GM18526 (cell line): ENCODE measurements around the gene GNG14.
A peak's percentile ranks its signal among the peaks of the same experiment; 100 is the strongest.

Experiments used
- POLR2A ChIP-seq: IDR thresholded peaks from 3 replicates; pipeline ENCODE4 v1.6.1; 2011; ENCODE audit not compliant: insufficient read length; ENCODE audit errors: extremely low read depth

Gene GNG14

DNA sequence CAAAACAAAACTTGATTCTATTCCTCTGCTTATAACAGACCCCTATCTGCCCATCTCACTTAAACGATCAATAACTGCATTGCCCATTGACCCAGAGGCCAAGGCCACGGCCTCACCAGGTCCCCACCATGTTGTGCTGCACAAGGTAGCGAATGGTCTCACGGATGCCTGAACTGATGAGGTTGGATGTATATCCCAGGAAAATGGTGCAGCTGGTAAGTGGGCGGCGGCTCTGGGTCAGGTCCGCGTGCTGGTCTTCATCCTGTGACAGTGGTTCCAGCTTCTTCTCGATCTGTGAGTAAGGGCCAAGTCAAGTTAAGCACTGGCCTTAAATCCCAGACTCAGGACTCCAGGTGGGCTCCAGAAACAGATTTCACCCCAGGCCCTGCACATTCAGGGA is 7.8 kb upstream of the GNG14 start:
- no peak for TF ChIP-seq POLR2A

DNA sequence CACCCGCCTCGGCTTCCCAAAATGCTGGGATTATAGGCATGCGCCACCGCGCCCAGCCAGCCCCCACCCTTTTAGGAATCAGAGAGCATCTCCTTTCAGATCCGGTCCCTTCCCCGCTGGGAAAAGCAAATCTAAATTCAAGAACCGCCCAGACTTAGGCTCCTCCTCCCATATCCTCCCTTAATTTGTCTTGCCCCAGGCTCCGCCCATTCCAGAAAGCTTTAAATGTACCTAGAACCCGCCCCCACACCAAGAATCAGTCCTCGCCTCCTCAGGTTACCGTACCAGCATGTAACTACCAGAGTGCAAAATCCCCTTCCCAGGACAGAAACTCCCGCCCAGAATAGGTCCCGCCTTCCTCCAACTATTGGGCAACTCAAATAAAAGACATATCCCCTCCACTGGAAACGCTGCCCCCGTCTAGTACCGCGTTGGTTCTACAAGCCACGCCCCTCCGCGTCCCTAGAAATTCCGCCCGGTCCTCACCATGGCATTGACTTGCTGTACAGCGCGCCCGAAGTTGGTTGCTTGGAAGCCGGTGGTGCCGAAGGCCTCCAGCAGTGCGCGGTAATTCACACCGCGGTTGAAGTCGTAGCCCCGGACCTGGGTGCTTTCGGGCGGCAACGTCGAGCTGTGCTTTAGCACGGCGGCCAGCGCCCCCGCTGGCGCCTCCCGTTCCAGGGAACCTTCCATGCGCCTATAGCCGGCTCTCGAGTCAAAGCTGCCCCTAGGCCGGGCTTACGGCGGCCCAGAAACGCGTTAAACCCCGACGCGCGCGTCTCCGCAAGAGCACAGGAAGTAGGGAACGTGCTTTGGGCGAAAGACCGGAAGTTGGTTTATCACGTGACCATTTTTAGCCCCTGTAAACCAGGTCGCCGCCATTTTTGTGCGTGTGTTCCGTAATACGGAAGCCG is 6.5 kb upstream of the GNG14 start, which contains the start of gene DHPS:
Gene DHPS (minus strand): TSS at position 807 of the 914 bp plus-strand sequence. CDS start 114 bp downstream, at position 693.
- TF ChIP-seq POLR2A, result peak; percentile 65

DNA sequence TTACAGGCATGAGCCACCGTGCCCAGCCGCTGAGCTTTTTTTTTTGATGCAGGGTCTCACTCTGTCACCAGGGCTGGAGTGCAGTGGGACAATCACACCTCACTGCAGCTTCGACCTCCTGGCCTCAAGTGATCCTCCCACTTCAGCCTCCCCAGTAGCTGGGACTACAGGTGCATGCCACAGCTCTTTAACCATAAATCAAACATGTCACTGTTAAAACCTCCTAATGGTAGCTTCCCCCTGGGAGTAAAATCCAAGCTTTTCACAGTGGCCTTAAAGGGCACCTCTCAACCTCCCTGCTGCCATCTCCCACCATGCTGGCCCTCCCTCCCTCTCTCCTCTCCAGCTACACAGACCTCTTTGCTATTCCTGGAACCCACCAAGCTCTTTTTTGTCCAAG is 2.0 kb upstream of the GNG14 start:
- no peak for TF ChIP-seq POLR2A

DNA sequence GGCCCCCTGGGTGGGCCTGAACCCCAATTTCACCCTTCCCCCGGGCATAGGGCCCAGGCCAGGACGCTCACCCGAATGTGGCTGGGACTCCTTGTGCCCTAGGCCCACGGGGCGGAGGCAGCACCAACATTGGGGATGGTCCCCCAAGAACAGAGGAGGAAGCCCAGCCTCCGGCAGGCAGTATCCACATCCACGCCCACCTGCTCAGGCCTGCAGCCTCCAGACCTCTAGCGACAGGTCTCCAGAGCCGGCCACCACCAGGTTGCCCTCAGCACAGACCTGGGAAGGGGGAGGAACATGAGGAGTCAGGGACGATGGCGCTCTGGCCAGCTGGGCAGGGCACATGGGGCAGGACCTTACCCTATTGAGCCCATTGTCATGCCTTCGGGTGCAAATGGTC is 1.2 kb downstream of the GNG14 start:
- TF ChIP-seq POLR2A, result no peak

DNA sequence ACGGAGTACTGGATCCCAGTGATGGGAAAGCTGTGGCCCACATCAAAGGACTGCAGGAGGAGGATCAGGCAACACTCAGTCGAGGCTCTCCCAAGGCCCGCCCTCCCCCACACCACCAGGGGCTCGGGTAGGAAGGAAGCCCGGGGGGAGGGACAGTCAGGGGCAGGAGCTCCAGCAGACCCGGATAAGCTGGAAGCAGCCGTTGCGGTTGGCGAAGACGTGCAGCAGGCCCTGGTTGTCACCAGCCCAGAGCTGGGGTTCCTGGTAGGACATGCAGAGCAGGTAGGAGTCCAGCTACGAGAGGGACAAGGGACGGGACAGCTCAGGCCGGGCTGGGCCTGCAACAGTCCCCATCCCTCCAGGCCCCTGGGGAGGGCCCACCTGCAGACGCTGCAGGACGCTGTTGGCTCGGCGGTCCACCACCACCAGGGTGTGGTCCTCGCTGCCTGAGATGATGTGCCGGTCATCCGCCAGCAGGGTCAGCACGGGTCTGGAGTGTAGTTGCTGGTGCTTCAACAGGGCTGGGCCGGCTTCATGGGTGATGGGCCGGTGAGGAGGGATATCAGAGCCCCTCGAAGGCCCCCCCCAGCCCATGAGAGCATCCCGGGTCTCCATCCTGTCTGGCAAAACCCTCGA is 1.9 kb downstream of the GNG14 start:
- no peak for TF ChIP-seq POLR2A

DNA sequence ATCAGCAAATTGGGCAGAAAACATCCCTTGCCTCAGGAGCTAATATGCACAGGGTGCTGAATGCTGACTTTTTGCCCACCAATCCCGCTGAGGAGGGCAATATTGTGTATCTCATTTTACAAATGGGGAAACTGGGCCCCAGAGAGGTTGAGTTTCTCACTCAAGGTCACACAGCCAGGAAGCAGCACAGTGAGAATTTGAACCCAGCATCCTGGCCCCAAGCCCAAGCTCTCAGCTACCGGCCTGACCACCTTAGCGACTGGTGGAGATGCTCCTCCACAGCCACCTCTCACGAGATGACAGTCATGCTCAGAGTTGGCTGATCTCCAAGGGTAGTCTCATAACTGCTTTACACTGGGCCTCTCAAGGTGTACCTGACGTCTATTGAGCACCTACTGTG is 5.2 kb downstream of the GNG14 start:
- TF ChIP-seq POLR2A, result no peak

DNA sequence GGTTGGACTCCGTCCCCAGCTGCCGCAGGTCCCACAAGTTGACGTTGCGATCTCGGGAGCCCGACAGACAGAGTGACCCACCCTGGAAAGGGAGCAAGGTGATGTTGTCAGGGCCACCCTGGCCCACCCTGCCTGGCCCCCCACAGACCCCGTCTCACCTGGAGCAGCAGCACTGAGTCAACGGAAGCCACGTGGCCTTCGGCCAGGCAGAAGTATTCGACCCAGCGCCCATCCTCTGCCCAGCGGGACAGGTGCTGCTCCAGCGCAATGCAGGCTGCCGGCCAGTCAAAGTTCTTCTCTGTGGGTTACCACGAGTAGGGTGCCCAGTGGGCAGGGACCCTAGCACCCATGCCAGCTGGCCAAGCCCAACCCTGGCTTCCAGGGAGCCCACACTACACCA is 6.8 kb downstream of the GNG14 start:
- no peak for TF ChIP-seq POLR2A

DNA sequence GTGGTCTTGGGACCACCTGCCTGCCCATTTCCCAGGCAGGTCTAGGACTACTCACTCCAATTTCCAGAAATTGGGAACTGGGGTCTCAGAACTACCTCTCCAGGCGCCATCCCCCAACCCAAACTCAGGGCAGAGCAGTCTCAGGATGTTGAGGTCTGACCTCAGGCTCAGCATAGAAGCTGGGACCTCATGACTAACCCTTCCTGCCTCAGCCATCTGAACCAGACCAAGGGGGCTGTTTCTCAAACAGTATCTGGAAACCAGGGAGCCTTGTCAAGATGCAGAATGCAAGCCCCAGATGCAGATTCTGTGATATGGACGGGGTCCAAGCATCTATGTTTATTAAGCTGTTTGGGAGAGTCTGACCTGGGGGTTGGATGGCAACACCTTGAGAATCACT is 7.3 kb downstream of the GNG14 start:
- TF ChIP-seq POLR2A, result no peak

DNA sequence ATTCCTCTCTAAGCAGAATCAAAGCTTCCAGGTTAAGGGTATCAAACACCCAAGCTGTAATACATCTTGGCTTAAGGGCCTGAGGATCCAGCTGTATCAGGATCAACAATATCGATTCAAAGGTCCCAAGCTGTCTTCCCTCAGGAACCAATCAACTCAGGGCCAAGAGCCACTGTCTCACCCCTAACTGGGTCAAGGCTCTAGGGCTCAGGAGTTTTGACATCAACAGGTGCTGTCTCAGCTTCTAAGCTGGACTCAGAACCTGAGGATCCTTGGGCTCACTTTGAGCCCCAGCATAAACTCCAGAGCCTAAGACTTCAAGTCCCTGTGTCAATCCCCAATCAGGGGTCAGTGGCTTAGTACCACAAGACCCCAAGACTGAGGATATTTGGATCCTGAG is 7.7 kb downstream of the GNG14 start:
- no peak for TF ChIP-seq POLR2A

DNA sequence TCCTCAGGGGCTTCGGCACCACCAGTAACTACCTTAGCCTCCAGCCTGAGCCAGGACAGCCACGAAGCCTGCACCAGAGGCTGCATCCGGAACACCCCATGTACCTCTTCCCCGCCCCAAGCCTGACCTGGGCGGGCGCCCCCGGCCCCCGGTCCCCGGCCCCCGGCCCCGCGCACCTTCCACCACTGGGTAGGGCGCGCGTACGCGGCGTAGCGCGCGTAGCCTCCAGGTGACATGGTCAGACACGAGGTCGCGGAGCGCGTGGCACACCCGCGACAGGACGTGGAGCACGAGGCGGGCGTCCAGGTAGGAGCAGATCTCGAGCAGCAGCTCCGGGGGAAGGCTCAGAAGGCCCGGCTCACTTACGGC is 8.2 kb downstream of the GNG14 start:
- no peak for TF ChIP-seq POLR2A

DNA sequence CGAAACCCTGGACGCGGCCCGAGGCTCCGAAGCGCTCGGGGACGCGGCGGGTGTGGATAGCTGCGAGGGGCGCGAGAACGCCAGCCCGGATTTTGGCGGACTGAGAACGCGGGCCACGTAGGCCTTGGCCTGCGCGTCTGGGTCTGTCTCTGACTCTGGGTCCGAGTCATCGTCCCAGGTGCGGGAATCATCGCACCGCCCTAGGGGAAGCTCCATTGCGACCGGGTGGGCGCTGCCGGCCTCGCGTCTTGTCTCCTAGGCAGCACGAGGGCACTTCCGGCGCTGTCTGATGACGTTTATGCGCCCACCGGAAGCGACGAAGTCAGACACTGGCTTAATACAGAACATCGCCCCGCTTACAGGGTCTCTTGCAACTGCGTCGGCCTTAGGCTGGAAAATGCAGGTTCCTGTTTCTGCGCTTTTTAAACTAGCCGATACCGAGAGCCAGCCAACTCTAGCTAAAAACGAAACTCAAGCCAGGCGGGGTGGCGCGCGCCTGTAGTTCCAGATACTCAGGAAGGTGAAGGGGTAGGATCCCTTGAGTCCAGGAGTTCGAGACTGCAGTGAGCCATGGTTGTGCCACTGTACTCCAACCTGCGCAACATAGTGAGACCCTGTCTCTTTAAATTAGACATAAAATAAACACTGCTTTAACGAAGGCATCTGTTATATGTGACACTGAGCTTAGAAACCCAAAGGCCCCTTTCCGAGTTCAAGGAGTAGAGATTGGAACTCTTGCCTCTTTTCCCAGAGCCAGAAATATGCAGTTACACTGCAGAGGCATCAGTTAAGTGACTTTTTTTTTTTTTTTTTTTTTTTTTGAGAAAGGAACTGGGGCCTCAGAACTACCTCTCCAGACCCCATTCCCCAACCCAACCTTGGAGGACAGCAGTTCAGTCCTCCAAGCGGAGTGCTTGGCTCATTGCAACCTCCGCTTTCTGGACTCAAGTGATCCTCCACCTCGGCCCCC is 8.9 kb downstream of the GNG14 start, which contains the start of gene FBXW9:
Gene FBXW9 (minus strand): TSS at position 266 of the 970 bp plus-strand sequence. CDS start 50 bp downstream, at position 216.
- peak; percentile 68 for TF ChIP-seq POLR2A

DNA sequence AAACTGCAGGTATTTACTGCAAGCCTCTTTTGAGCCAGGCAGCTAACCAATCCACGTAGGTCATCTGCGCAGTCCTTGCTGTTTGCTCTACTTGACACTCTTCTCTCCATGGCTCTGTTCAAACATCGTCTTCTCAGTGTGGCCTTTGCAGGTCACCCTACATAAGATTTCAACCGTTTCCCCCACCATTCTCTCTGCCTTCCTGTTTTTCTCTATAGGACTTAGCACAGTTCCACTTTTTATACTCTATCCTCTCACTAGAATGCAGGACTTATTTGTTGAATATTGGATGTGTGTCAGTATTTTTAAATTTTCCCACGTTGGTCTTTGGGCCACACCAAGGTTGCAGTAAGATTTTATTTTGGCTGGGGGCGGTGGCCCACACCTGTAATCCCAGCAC is 10.3 kb downstream of the GNG14 start:
- no peak for TF ChIP-seq POLR2A

DNA sequence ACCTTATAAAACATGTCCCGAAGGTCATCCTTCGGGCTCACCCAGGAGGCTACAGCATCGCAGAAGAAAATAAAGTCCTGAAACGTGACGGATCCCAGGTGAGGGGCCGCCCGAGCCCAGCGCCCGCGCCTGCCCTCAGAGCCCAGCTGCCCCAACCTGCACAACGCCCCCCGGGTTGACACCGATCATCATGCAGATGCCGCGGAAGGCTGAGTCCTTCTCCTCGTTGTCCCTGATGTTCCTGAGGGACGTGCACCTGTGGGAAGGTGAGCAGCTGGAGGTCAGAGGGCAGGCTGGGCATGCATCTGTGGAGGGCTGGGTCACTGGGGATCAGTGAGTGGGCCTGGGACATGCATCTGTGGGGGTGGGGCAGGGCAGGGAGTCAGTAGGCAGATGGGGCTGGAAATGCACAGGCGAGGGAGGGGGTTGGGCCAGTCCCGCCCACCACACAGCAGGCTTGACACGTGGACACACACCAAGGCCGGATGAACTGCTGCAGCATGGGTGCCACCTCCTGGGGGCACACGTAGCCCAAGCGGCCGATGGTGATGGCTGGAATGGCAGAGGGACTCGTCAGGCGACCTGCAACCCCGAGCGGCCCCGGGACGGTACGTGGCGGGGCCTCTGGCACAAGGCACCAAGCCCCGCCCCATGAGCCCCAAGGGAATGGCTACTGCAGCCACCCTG is 13.9 kb downstream of the GNG14 start:
- TF ChIP-seq POLR2A, result no peak

DNA sequence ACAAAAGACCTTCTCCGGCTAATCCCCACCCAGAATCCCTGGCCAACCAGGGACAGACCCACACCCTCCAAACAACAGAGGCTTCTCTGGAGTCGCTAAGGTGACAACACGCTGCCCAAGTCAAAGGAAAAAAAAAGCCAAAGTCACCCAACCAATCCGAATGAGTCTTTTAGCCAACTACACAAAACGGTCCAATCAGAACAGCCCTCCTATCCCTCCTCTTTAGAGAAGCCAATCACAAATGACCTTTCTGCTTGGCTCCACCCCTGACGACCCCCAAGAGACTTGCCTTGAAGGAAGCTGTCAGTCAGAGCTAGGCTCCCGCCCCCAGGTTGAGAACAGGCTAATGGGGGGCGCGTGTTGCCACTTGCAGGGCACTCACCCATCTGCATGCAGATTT is 15.2 kb downstream of the GNG14 start:
- TF ChIP-seq POLR2A, result no peak

DNA sequence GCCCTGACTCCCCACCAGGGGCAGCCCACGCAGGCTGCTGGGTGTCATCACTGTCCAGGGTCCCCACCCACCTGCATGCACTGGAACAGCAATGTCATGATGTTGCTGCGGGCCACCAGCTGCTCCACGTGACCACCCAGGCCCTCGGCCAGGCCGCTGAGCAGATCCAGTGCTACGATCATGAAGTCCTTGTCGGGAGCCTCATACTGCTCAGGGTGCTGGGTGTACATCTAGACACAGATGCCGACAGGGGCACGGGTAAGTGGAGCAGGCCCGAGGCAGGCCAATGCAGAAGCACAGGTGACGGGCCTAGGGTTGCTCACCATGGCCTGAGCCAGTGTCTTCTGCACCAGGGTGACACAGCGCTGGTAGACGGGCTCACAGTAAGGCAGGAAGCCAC is 17.4 kb downstream of the GNG14 start:
- no peak for TF ChIP-seq POLR2A
